Gastrocnemius medialis (tissue), 4 donors: ENCODE data around the gene OLFML2A. TPM values are rescaled to one million over a fixed set of nuclear protein-coding genes. Genes with fewer than 3 reads are reported as not detected.
"Not testable (repeated sequence)": the region's sequence is repeated elsewhere in the genome, so short reads cannot be mapped to it uniquely, and the experiment has no call there.

ENCODE experiments used
- ATAC-seq, 2 donors: fragments of 150-250 bp; one replicate each; pipeline ENCODE4 v1.9.1; 2016
- DNase-seq, 2 donors: peaks; one replicate each; pipeline ENCODE4 v3.0.0-alpha.2; 2019
- H3K27ac ChIP-seq, 4 donors: fragments of 200-600 bp; sonication (generic); 1 replicate in 1 of 4; 2 replicates in 3 of 4; pipeline ENCODE4 v1.5.1; 2016 to 2018; ENCODE audit warnings: mild to moderate bottlenecking in 2 of 4, moderate library complexity in 1 of 4
- H3K27me3 ChIP-seq, 3 donors: fragments of 200-600 bp; sonication (generic) in 2 of 3; 1 replicate in 1 of 3; 2 replicates in 2 of 3; pipeline versions ENCODE4 v1.5.1 to v1.6.0; 2016 to 2019; ENCODE audit warnings: mild to moderate bottlenecking in 1 of 3, moderate library complexity in 1 of 3
- H3K36me3 ChIP-seq, 2 donors: fragments of 200-600 bp; sonication (generic) in 1 of 2; one replicate each; pipeline ENCODE4 v1.5.1; 2017 to 2018
- H3K4me1 ChIP-seq, 2 donors: fragments of 200-600 bp; sonication (generic) in 1 of 2; one replicate each; pipeline ENCODE4 v1.5.1; 2016 to 2017; ENCODE audit warnings: mild to moderate bottlenecking in 2 of 2
- H3K4me3 ChIP-seq, 4 donors: fragments of 200-600 bp; sonication (generic) in 3 of 4; 1 replicate in 1 of 4; 2 replicates in 3 of 4; pipeline ENCODE4 v1.5.1; 2016 to 2019; ENCODE audit warnings: mild to moderate bottlenecking in 2 of 4
- H3K9me3 ChIP-seq, 3 donors: fragments of 200-600 bp; sonication (generic) in 2 of 3; 1 replicate in 1 of 3; 2 replicates in 2 of 3; pipeline ENCODE4 v1.5.1; 2016 to 2019
- POLR2A ChIP-seq, 2 donors: fragments of 450-650 bp; IDR thresholded peaks; one replicate each; pipeline ENCODE4 v1.6.1; 2017; ENCODE audit warnings: antibody characterized with exemption in 2 of 2, mild to moderate bottlenecking in 2 of 2, moderate library complexity in 2 of 2
- in situ Hi-C, 4 donors: fragments of 200-750 bp; cut with MboI; loops; one replicate each; pipeline versions ENCODE4 v1.15.0 to v1.8.0; 2017; ENCODE audit warnings: low sequenced_read_pairs in 4 of 4
- intact Hi-C: fragments of 100-400 bp; cut with DNase I; formaldehyde crosslinking; loops from one replicate; pipeline ENCODE4 v1.15.1; 2023; ENCODE audit warnings: low total_unique reads
- total RNA-seq, 4 donors: library from RNA; depleted of rRNA; stranded (reverse); fragments of >200 nt; gene quantifications; one replicate each; pipeline versions ENCODE4 v1.1.0 to v1.2.3, GENCODE V29; 2016
- TF ChIP-seq, protein P1 (sequence below), 5 experiments: fragments of 450-650 bp in 3 of 5; fragments of 200-600 bp in 2 of 5; sonication (generic) in 2 of 5; IDR thresholded peaks in 4 of 5; conservative IDR thresholded peaks in 1 of 5; 1 replicate in 4 of 5; 2 replicates in 1 of 5; pipeline ENCODE4 v1.5.1; 2016 to 2019; ENCODE audit warnings: antibody characterized with exemption in 5 of 5, mild to moderate bottlenecking in 3 of 5, moderate library complexity in 3 of 5

Gene OLFML2A
- total RNA-seq = 10 to 100 TPM in 3 of 4 donors, 1 to 10 TPM in 1; 6.9 to 48.0 (median 32.8) TPM

DNA sequence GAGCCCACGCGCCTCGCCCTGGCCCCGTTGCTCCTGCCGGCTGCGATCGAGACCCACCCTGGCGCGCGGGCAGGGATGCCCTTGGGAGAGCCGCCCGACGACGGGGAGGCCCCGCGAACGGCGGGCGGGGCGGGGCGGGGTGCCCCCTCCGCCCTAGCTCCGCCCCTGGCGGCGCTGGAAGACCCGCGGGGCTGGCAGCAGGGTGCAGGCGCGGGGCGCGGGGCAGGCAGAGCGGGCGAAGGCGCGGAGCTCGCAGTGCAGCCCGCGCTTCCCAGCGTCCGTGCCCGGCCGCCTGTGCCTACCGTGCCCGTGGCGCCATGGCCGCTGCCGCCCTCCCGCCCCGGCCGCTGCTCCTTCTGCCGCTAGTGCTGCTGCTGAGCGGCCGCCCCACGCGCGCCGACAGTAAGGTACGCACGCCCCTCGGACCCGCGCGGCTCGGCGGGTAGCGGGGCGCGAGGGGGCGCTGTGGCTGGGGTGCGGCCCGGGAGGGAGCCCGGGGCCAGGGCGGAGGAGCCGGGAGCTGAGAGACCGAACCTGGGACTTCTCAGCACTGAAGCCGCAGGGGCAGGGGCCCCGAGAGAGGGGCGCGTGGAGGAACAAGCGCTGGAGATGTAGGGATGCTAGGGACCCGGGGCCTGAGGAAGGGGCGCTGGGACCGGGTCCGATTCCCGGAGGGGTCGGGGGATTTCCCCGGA is at the start of gene OLFML2A:
OLFML2A (plus strand) TSS at position 180 of the 695 bp plus-strand sequence; CDS start at position 318, 138 bp downstream.
- Histone ChIP-seq H3K4me1 (peaks cover 19 to 28% of the 10 kb centered on the region in 2 donors), H3K4me3 (peak within 1 kb of the TSS; percentile 37 to 73 (median 52)), H3K9me3 (no peaks in the 10 kb centered on the region), H3K36me3 (no peaks in the 10 kb centered on the region), H3K27me3 (no peaks in the 10 kb centered on the region), H3K27ac (peak within 1 kb of the TSS; percentile 23 to 53 (median 46))
- in situ Hi-C loops = no loop called here
- ATAC-seq = peak; percentile 12 to 28
- DNase-seq = peak in 1 of 2 donors; percentile 20
- intact Hi-C loops = loop anchor here (2.0 to 10.0 kb wide), 2 partner anchors 18 to 468 kb away; partner anchors contain the start of gene HSPA5
- TF ChIP-seq, protein P1, sequence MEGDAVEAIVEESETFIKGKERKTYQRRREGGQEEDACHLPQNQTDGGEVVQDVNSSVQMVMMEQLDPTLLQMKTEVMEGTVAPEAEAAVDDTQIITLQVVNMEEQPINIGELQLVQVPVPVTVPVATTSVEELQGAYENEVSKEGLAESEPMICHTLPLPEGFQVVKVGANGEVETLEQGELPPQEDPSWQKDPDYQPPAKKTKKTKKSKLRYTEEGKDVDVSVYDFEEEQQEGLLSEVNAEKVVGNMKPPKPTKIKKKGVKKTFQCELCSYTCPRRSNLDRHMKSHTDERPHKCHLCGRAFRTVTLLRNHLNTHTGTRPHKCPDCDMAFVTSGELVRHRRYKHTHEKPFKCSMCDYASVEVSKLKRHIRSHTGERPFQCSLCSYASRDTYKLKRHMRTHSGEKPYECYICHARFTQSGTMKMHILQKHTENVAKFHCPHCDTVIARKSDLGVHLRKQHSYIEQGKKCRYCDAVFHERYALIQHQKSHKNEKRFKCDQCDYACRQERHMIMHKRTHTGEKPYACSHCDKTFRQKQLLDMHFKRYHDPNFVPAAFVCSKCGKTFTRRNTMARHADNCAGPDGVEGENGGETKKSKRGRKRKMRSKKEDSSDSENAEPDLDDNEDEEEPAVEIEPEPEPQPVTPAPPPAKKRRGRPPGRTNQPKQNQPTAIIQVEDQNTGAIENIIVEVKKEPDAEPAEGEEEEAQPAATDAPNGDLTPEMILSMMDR (IDR thresholded peaks at IDR 0.05 in 4 of 5, conservative IDR thresholded peaks at IDR 0.05 in 1 of 5) = peak in 4 of 5 experiments; percentile 29 to 50 (median 42)
- peak; percentile 40 to 82 for TF ChIP-seq POLR2A (IDR thresholded peaks at IDR 0.05)

DNA sequence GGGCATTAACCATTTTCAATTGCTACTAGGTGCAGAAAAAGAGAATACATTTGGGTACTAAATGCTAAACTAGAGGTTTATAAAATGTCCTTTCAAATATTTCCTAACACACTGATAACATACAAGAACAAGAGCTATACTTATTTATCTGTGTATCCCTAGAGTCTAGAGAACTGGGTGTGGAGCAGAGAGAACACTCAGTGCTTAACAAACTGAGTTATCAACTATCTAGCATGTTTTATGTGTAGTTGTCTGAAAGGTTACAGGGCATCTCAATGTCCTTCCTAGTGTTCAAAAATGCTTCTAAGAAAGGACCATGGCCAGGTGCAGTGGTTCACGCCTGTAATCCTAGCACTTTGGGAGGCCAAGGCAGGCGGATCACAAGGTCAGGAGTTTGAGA is 46.2 kb upstream of the OLFML2A start:
- in situ Hi-C loops (no loop called here), intact Hi-C loops (no loop called here)
- Histone ChIP-seq H3K36me3 (no peaks in the 10 kb centered on the region), H3K27me3 (no peaks in the 10 kb centered on the region), H3K9me3 (no peaks in the 10 kb centered on the region), H3K4me3 (no peak overlapping the region), H3K27ac (no peak overlapping the region), H3K4me1 (peaks cover 8 to 21% of the 10 kb centered on the region in 2 donors)
- DNase-seq (no peak), ATAC-seq (no peak)
- TF ChIP-seq POLR2A (IDR thresholded peaks at IDR 0.05) = no peak
- TF ChIP-seq, protein P1 (IDR thresholded peaks at IDR 0.05 in 4 of 5, conservative IDR thresholded peaks at IDR 0.05 in 1 of 5) = no peak

DNA sequence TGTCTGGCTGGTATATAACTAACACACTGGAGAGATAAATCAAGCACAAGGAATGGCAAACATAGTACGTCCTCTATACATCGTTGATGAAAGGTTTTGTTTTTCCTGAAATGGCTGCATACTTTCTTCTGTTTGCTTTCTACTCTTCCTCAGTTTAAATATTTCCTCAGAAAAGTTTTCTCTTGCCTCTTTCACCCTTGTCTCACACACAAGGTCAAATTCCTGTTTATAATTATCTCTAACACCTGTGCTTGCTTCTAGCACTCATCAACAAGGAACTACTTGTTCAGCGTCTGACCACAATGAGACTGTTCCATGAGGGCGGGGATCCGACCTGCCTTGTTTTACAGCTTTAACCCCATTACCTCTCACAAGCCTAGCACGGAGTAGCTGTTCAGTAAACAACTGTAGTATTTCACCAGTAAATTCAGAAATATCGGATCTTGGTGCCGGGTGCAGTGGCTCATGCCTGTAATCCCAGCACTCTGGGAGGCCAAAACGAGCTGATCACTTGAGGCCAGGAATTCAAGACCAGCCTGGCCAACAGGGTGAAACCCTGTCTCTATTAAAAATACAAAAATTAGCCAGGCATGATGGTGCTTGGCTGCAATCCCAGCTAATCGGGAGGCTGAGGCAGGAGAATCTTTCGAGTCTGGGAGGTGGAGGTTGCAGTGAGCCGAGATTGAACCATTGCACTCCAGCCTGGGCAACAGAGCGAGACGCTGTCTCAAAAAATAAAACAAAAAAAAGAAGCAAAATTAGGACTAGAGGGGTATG is 42.8 kb upstream of the OLFML2A start:
- intact Hi-C loops = no loop called here
- H3K36me3 ChIP-seq = no peaks in the 10 kb centered on the region
- in situ Hi-C loops = no loop called here
- no peaks in the 10 kb centered on the region for H3K9me3 ChIP-seq
- no peaks in the 10 kb centered on the region for H3K27me3 ChIP-seq
- TF ChIP-seq, protein P1 (IDR thresholded peaks at IDR 0.05 in 4 of 5, conservative IDR thresholded peaks at IDR 0.05 in 1 of 5) = no peak
- TF ChIP-seq POLR2A (IDR thresholded peaks at IDR 0.05) = no peak
- ATAC-seq = peak; percentile 46 to 89
- no peak overlapping the region for H3K4me3 ChIP-seq
- H3K27ac ChIP-seq = peak overlapping the region in 2 of 4 donors; percentile 16 to 73
- peaks cover 8 to 21% of the 10 kb centered on the region in 2 donors for H3K4me1 ChIP-seq
- DNase-seq = peak in 1 of 2 donors; percentile 43

DNA sequence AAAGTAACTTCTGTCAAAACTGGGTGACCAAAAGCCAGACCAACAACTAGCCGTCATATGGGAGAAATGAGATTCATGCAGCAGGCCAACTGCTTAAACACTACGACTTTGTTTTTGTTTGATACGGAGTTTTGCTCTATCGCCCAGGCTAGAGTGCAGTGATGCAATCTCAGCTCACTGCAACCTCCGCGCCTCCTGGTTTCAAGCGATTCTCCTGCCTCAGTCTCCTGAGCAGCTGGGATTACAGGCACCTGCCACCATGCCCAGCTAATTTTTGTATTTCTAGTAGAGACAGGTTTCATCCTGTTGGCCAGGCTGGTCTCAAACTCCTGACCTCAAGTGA is 42.2 kb upstream of the OLFML2A start:
- H3K9me3 ChIP-seq, DNase-seq, H3K27me3 ChIP-seq, in situ Hi-C loops, intact Hi-C loops, H3K4me3 ChIP-seq, H3K36me3 ChIP-seq, ATAC-seq: not testable (repeated sequence)
- Histone ChIP-seq H3K4me1 (peaks cover 8 to 21% of the 10 kb centered on the region in 2 donors), H3K27ac (peak overlapping the region in 1 of 4 donors; percentile 73)

DNA sequence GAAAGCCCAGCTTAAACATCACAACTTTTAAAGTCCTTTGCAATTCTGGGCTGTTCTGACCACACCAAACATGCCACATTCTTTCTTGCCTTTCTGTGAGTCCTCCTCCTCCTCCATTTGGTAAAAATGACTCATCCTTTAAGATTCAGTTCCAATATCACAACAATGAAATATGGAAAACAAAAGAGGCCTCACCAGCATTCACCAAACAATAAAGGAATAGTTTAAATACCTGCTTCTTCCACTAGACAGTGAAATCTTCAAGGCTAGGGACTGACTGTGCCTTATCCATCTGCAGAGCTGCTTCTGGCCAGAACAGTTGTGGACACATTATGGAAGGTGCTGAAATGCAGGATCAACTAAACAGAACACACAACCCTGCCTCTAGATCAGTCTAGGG is 41.8 kb upstream of the OLFML2A start:
- Histone ChIP-seq H3K4me1 (peaks cover 8 to 21% of the 10 kb centered on the region in 2 donors), H3K4me3 (no peak overlapping the region), H3K27me3 (no peaks in the 10 kb centered on the region), H3K36me3 (no peaks in the 10 kb centered on the region), H3K27ac (peak overlapping the region in 1 of 4 donors; percentile 73), H3K9me3 (no peaks in the 10 kb centered on the region)
- intact Hi-C loops (no loop called here), in situ Hi-C loops (no loop called here)
- ATAC-seq (no peak), DNase-seq (no peak)
- TF ChIP-seq POLR2A (IDR thresholded peaks at IDR 0.05) = no peak
- TF ChIP-seq, protein P1 (IDR thresholded peaks at IDR 0.05 in 4 of 5, conservative IDR thresholded peaks at IDR 0.05 in 1 of 5) = no peak

DNA sequence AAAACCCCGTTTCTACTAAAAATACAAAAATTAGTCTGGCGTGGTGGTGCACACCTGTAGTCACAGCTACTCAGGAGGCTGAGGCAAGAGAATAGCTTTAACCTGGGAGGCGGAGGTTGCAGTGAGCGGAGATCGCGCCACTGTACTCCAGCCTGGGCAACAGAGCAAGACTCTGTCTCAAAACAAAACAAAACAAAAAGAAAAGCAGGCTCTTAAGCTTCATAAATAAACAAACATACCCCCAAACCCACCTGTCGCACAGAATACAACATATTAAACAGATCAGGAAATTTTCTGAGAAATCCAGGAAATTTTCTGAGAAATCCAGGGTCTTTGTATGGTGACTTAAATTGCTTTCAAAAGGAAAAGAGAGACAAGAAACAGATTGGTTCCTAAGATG is 38.9 kb upstream of the OLFML2A start:
- intact Hi-C loops, ATAC-seq, H3K4me3 ChIP-seq, H3K36me3 ChIP-seq, H3K27ac ChIP-seq, H3K27me3 ChIP-seq, in situ Hi-C loops, DNase-seq, H3K9me3 ChIP-seq: not testable (repeated sequence)
- H3K4me1 ChIP-seq = peaks cover 8 to 25% of the 10 kb centered on the region in 2 donors
